ENCODE data around the gene L3MBTL1.
"Not testable (repeated sequence)": the region's sequence is repeated elsewhere in the genome, so short reads cannot be mapped to it uniquely, and the experiment has no call there.

The L3MBTL1 gene

GRCh38 chr20:43579861-43580793 is 72.6 kb downstream of the L3MBTL1 start:
- TF ChIP-seq CTCF (IDR thresholded peaks at IDR 0.05; ENCODE audit: control insufficient read depth, insufficient read depth, low read depth, low read length, missing control alignments): no peak
- DNase-seq (ENCODE audit: low read depth): no peak
- H3K4me3 ChIP-seq (ENCODE audit: control insufficient read depth, low read depth, low read length): no peak overlapping the region

GRCh38 chr20:43583133-43583864 is 75.8 kb downstream of the L3MBTL1 start:
- no peak for DNase-seq (ENCODE audit: low read depth)

GRCh38 chr20:43583982-43584432 is 76.5 kb downstream of the L3MBTL1 start:
- DNase-seq (ENCODE audit: low read depth): peak; percentile 98
- no peak overlapping the region for H3K4me3 ChIP-seq (ENCODE audit: control insufficient read depth, low read depth, low read length)
- TF ChIP-seq CTCF (IDR thresholded peaks at IDR 0.05; ENCODE audit: control insufficient read depth, insufficient read depth, low read depth, low read length, missing control alignments): no peak

More at GRCh38 chr20:43583133-43583864, 75.8 kb downstream of the L3MBTL1 start:
- TF ChIP-seq CTCF (IDR thresholded peaks at IDR 0.05; ENCODE audit: control insufficient read depth, insufficient read depth, low read depth, low read length, missing control alignments): no peak
- no peak overlapping the region for H3K4me3 ChIP-seq (ENCODE audit: control insufficient read depth, low read depth, low read length)

- no peak for TF ChIP-seq CTCF (IDR thresholded peaks at IDR 0.05; ENCODE audit: control insufficient read depth, insufficient read depth, low read depth, low read length, missing control alignments)
- DNase-seq (ENCODE audit: low read depth): peak; percentile 66
- no peak overlapping the region for H3K4me3 ChIP-seq (ENCODE audit: control insufficient read depth, low read depth, low read length)
Observed at GRCh38 chr20:43584448-43585136, 77.1 kb downstream of the L3MBTL1 start.

- H3K4me3 ChIP-seq (ENCODE audit: control insufficient read depth, low read depth, low read length): no peak overlapping the region
- no peak for TF ChIP-seq CTCF (IDR thresholded peaks at IDR 0.05; ENCODE audit: control insufficient read depth, insufficient read depth, low read depth, low read length, missing control alignments)
- DNase-seq (ENCODE audit: low read depth): no peak
Observed at GRCh38 chr20:43586641-43587040, 79.1 kb downstream of the L3MBTL1 start.

- not testable (repeated sequence) for H3K4me3 ChIP-seq (ENCODE audit: control insufficient read depth, low read depth, low read length); DNase-seq (ENCODE audit: low read depth)
Observed at GRCh38 chr20:43588526-43588925, 81.0 kb downstream of the L3MBTL1 start.

Measured in AG09309 (cell line).